Rectal smooth muscle tissue (tissue), 1 donor: Measurements from ENCODE around the gene NEO1.

Source experiments
- H3K27ac ChIP-seq: one replicate; pipeline ENCODE4 v1.7.0; 2013; ENCODE audit warnings: low read depth, low read length, inconsistent platforms
- H3K27me3 ChIP-seq: one replicate; pipeline ENCODE4 v1.7.0; 2013; ENCODE audit warnings: low read length; ENCODE audit not compliant: control insufficient read depth, insufficient read depth
- H3K36me3 ChIP-seq: one replicate; pipeline ENCODE4 v1.7.0; 2013; ENCODE audit warnings: low read length; ENCODE audit not compliant: control insufficient read depth, insufficient read depth
- H3K4me1 ChIP-seq: one replicate; pipeline ENCODE4 v1.7.0; 2013; ENCODE audit warnings: low read length; ENCODE audit not compliant: control insufficient read depth, insufficient read depth
- H3K4me3 ChIP-seq: one replicate; pipeline ENCODE4 v1.7.0; 2013; ENCODE audit warnings: low read length
- H3K9ac ChIP-seq: one replicate; pipeline ENCODE4 v1.7.0; 2013; ENCODE audit warnings: low read length

NEO1 gene

DNA sequence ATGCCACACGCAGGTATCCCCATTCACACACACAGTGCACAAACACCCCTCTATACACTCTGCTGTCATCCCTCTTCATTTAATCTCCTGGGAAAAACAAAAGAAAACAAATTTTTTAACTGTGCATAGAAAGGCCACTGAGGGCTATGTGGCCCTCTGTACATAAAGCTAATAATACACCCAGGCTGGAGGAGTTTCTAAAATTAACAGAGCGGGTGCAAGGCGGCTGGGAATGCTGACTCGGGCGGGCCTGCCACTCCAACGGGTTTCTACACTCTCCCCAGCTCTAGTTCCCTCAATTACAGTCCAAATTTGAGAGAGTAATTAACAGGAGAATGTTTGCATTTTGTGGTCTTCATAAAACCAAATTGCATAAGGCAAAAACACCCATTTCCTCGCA lies 293.4 kb downstream of the NEO1 start:
- Histone ChIP-seq H3K9ac (no peak overlapping the region), H3K36me3 (no peaks in the 10 kb centered on the region), H3K4me3 (no peak overlapping the region), H3K27me3 (no peaks in the 10 kb centered on the region), H3K27ac (no peak overlapping the region), H3K4me1 (no peaks in the 10 kb centered on the region)

DNA sequence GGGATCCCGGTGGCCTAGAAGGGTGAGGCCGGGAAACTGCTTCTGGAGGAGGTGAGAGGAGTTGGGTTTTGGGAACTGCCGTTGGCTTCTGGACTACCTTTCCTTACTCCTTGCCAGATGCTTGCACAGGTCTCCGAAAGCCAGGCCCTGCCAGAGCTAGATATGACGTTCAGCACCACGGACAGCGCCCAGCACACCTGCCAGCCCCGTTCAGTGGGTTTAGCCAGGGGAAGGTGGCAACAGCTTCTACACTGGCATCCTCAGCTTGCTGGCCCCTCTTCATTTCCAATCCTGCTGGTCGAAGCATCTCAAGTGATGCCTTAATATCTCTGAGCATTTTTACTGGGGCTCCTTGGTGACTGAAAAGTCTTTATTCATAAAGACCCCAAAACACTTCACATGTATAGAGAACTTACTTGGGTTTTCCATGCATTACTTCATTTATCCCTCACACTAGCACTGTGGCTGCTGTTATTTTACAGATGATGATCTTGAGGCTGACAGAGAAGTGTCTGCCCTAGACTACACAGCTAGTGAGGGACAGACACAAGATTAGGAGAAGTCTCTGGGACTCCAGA lies 294.6 kb downstream of the NEO1 start:
- H3K4me1 ChIP-seq, result no peaks in the 10 kb centered on the region
- no peak overlapping the region for H3K27ac ChIP-seq
- no peak overlapping the region for H3K4me3 ChIP-seq
- no peaks in the 10 kb centered on the region for H3K36me3 ChIP-seq
- H3K9ac ChIP-seq, result no peak overlapping the region
- no peaks in the 10 kb centered on the region for H3K27me3 ChIP-seq

DNA sequence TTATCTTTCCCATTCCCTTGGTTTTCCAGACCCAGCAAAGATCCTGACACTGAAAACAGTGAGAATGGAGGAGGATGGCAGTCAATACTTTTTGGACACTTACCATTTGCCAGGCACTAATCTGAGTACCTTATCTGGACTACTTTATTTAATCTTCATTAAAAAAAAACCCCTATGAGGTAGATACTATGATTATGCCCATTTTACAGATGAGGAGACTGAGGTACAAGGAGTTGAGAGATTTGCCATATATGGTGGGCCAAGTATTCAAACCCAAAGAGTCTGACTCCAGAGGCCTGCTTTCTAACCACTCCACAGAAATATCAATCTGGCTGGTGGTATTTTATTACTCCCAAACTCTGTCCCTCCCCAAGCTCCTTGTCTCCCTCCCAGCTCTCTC lies 296.9 kb downstream of the NEO1 start:
- H3K4me1 ChIP-seq, result no peaks in the 10 kb centered on the region
- H3K36me3 ChIP-seq, result no peaks in the 10 kb centered on the region
- no peak overlapping the region for H3K9ac ChIP-seq
- H3K27ac ChIP-seq, result no peak overlapping the region
- H3K27me3 ChIP-seq, result no peaks in the 10 kb centered on the region
- H3K4me3 ChIP-seq, result no peak overlapping the region

DNA sequence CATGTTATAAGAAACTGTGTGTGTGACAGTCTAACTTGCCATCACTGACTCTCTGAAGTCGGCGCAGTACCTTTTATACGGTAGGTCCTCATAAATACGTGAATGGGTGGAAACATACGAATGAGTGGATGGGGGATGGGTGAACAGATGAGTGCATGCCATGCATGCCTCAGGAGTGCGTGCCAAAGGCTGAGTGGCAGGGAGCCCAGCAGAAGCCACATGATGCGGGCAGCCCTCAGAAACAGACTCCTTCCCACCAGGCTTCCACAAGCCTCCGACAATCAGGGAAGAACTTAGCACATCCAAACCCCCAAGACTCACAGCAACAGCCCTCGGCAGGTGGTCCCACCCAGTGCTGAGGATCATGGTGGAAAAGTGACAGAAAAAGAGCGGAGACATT lies 299.8 kb downstream of the NEO1 start:
- Histone ChIP-seq H3K4me3 (no peak overlapping the region), H3K9ac (no peak overlapping the region), H3K36me3 (no peaks in the 10 kb centered on the region), H3K27me3 (no peaks in the 10 kb centered on the region), H3K4me1 (no peaks in the 10 kb centered on the region), H3K27ac (no peak overlapping the region)

DNA sequence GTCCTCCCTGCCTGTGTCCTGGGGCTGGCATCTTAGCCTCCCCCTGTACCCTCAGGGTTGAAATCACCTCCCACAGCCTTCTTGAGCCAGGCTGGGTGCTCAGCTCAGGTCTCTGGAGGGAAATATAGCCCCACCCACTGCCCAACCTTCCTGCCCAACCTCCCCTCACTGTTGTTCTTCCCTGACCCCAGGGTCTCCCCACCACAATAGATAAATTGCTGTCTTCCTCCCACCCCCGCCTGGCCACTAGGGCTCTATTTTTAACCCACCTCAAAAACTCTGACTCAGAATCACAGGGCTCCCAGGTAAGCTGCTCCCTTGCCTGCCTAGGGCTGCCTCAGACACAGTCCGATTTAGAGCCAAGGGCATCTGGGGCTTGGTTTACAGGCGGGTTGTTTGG lies 301.5 kb downstream of the NEO1 start:
- no peaks in the 10 kb centered on the region for H3K27me3 ChIP-seq
- no peak overlapping the region for H3K4me3 ChIP-seq
- H3K9ac ChIP-seq, result no peak overlapping the region
- H3K27ac ChIP-seq, result no peak overlapping the region
- H3K4me1 ChIP-seq, result no peaks in the 10 kb centered on the region
- no peaks in the 10 kb centered on the region for H3K36me3 ChIP-seq

DNA sequence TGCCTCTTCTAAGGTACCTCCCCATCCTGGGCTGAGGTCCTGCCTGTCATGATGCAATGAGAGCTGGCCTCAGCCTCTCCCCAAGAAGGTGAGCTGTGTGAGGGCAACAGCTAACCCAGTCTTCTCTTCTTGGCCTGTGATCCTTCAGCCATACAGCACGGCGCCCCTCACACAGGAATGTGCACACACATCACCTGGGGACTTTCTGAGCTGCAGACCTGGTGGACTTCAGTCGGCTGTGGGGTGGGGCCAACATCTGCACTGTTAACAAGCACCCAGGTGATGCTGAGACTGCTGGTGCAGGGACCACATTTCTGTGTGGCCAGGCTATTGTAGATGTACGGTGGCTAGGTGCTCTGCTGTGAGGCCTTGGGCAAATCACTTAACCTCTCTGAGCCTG lies 302.0 kb downstream of the NEO1 start:
- Histone ChIP-seq H3K4me1 (no peaks in the 10 kb centered on the region), H3K4me3 (no peak overlapping the region), H3K27me3 (no peaks in the 10 kb centered on the region), H3K9ac (no peak overlapping the region), H3K36me3 (no peaks in the 10 kb centered on the region), H3K27ac (no peak overlapping the region)
